ENCODE measurements around the gene PLK3.
"Not testable (repeated sequence)": the region's sequence is repeated elsewhere in the genome, so short reads cannot be mapped to it uniquely, and the experiment has no call there.

The PLK3 gene

DNA sequence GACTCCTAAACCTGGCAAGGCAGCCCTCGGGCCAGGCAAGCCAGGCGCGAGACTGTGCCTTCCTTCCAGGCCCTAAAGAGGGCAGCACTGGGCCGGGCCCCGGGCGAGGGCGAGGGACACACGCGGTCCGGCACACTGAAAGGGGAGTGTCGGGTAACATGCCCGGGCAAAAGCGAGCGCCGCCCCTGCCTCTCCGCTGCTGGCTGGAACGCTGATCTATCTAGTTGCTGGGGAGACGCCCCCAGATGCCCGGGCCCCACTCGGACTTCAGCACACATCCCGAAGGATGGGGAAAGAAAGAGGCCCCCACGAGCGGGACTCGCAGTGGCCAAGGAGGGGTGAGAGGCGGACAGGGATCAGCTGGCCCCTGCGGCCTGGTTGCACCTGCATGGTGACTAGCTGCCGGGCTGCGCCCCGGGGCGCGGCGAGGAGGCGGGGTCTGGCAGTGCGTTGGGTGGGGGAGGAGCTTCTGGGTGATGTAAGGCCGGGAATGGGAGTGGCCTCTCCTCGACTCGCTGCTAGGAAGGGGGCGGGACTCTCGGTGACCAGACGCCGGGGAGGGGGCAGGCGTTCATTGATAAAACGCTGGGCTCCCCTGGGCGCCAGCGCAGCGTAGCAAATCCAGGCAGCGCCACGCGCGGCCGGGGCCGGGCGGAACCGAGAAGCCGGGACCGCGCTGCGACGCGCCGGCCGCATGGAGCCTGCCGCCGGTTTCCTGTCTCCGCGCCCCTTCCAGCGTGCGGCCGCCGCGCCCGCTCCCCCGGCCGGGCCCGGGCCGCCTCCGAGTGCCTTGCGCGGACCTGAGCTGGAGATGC lies at the start of gene PLK3:
PLK3 (plus strand) TSS at position 608 of the 815 bp plus-strand sequence; CDS start at position 695, 87 bp downstream.
- peak; percentile 81 for DNase-seq

GRCh38 chr1:44757420-44757819 lies 42.8 kb upstream of the PLK3 start:
- DNase-seq = no peak

GRCh38 chr1:44759077-44759476 lies 41.1 kb upstream of the PLK3 start:
- no peak for DNase-seq

DNA sequence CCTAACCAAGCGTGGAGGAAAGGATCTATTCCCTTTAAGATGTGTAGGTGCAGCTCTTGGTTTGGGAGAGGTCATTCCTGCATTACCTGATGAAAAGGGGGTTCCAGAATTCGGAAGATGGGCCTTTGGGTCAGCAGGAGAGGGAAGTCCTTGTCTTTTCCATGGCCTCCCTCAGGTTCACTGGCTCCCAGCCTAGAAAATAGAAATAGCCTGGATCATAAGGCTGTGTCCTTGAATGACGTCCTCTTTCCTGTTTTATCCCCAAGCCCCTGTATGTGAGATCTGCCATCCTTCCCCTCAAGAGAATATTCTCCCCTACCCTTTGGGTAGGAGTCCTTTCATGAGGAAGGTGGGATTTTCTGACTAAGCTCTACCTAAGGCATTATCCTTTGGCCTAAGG lies 39.3 kb upstream of the PLK3 start:
- no peak for DNase-seq

- DNase-seq = not testable (repeated sequence)
Observed at GRCh38 chr1:44766421-44766820, 33.8 kb upstream of the PLK3 start.

DNA sequence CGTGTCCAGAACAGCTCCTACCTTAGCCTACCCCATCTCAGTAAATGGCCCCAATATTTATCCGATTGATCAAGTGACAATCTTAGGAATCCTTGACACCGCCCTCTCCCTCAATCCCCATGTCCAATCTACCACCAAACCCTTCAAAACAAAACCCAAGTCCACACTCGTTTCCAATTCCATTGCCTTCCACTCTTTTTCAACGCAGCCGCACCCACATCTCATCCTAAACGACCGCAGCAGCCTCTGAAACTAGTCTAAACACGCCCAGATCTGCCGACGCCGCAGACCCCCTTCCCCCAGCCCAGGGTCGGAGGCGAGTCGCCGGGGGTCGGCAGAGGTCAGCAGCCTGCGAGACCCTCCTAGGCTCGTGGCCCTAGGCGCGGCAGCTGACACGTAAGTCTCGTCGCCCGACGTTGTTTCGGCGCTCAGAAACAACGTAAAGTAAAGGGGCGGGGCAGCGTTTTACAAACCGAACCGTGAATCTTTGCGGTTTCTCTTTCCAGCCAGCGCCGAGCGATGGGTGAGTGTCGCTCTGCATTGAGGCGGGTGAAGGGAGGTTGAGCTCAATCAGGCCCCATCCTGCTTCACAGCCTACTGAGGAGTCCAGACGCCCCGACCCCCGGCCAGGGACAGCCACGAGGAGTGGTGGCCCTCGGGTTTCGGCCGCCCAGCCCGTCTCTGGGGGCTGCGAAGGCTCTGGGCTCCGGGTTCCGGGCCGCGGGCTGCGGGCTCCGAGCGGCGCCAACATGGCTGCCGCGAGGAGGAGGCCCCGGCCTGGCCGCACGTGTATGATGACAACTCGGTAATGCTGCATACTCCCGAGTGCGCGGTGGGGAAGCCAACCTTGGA lies 24.9 kb upstream of the PLK3 start, which contains the start of gene RPS8:
RPS8 (plus strand) TSS at position 463 of the 852 bp plus-strand sequence; CDS start at position 520, 57 bp downstream.
- peak; percentile 57 for DNase-seq

DNA sequence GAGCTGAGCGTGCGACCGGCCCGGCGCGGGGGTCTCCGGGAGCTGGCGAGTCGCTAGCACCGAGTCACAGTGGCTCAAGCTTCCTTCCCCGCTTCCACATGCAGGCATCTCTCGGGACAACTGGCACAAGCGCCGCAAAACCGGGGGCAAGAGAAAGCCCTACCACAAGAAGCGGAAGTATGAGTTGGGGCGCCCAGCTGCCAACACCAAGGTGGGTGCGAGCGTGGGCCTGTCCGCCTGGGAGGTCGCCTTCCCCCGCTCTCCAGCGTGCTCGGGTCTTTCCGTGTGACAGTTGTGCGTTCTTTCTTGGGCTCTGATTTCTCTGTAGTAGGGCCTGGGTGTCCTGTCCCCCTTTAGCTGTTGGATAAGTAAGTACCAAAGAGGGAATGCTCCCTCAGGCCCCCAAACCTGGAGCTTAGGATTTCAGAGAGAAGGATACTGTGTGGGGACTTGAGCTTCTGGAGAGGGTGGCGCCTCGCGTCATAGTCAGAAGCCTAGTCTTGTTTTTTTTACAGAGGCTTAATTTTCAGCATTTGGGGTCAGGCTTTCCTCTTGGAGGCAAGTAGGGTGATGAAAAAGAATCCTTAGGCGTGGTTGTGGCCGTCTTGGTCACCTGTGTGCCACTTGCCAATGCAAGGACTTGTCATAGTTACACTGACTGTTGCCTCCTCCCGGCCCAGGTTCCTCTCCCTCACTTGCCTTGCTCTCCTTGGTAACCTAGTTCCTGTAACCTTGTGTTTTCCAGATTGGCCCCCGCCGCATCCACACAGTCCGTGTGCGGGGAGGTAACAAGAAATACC lies 24.0 kb upstream of the PLK3 start:
- no peak for DNase-seq

DNA sequence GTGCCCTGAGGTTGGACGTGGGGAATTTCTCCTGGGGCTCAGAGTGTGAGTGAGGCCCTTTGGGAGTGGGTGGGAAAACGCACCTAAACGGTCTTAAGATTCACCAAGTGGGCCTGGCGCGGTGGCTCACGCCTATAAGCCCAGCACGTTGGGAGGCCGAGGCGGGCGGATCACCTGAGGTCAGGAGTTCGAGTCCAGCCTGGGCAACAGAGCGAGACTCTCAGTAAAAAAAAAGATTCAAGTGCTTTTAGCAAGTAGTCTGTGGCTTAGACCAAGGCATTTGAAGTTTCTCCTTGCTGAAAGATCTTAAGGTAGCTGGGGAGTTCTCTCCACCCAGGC lies 23.5 kb upstream of the PLK3 start:
- DNase-seq = no peak

- DNase-seq = no peak
Observed at GRCh38 chr1:44777547-44777946, 22.6 kb upstream of the PLK3 start.

- DNase-seq = no peak
Observed at GRCh38 chr1:44777969-44778635, 22.1 kb upstream of the PLK3 start.

- no peak for DNase-seq
Observed at GRCh38 chr1:44778705-44779576, 21.2 kb upstream of the PLK3 start.

DNA sequence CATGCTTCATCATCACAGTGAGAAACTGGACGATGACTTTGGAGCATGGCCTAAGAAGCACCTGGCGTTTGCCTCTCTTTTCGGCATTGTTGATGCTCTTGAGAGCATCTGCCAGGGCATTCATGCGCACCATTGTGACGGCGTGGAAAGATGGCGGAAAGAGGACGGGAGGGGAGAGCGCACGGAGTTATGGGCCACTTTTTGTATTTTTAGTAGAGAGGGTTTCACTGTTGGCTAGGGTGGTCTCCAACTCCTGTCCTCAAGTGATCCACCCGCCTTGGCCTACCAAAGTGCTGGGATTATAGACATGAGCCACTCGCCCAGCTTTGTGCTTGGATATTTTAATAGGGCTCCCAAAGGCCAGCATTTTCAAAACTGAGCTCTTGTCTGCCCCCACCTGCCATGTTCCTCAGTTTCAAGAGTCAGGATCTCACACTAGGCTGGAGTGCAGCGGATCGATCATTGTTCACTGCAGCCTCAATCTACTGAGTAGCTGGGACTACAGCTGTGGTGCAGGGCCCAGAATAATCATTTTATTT lies 19.5 kb upstream of the PLK3 start:
- DNase-seq = no peak

GRCh38 chr1:44783697-44784093 lies 16.5 kb upstream of the PLK3 start:
- no peak for DNase-seq

GRCh38 chr1:44784094-44785028 lies 15.8 kb upstream of the PLK3 start:
- no peak for DNase-seq

GRCh38 chr1:44785029-44785380 lies 15.2 kb upstream of the PLK3 start:
- no peak for DNase-seq

- DNase-seq = no peak
Observed at GRCh38 chr1:44785501-44786137, 14.6 kb upstream of the PLK3 start.

- no peak for DNase-seq
Observed at GRCh38 chr1:44786138-44786840, 13.9 kb upstream of the PLK3 start.

DNA sequence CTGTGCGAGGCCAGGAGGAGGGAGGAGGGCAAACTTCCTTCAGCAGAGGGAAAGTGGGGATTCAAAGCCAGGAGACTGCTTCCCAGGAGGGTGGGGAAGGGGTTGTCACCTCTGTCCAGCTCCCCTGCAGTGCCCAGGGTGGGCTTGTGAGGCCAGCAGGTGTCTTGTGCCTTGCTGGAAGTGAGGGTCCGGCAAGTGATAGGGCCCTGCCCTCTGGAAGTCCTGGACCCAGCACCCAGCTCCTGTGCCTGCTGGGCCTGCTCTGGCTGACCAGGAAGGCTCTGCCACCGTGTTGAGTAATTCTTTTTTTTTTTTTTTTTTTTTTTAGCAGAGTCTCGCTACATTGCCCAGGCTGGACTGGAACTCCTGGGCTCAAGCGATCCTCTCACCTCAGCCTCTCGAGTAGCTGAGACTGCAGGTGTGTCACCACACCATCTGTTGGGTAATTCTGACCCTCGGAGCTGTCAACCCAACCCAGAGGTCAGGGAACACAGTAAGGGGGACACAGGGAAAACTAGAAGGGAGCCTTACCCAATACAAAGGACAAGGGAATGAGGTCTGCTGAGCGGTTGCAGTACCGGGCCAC lies 13.2 kb upstream of the PLK3 start:
- no peak for DNase-seq

- DNase-seq = no peak
Observed at GRCh38 chr1:44787506-44787905, 12.7 kb upstream of the PLK3 start.

All from NCI-H1436 treated with DMSO at 0.1 percent for 48 hours (cell line).